ENCODE results near the gene ECPAS.

GRCh38 chr9:111443454-111443853, 40.7 kb downstream of the ECPAS start:
- no peak for TF ChIP-seq CTCF (conservative IDR thresholded peaks at IDR 0.05; ENCODE audit: low read length)
- TF ChIP-seq EZH2phosphoT487 (IDR thresholded peaks at IDR 0.05; ENCODE audit: borderline replicate concordance, low read depth, low read length) = no peak

All from OCI-LY7 (cell line).